CD4-positive, alpha-beta T cell treated with Interleukin-15 for 4 hours (primary cell): ENCODE results near the gene RAD51B.

Experiments used
- DNase-seq: peaks from one replicate; pipeline ENCODE4 v3.0.0-alpha.2; 2020; ENCODE audit warnings: low spot score

RAD51B gene

GRCh38 chr14:68551045-68551683, 731.6 kb downstream of the RAD51B start:
- no peak for DNase-seq

GRCh38 chr14:68552075-68552474, 732.5 kb downstream of the RAD51B start:
- DNase-seq = no peak

GRCh38 chr14:68552602-68553001, 733.0 kb downstream of the RAD51B start:
- DNase-seq = no peak

GRCh38 chr14:68553311-68553710, 733.7 kb downstream of the RAD51B start:
- DNase-seq = no peak

- DNase-seq = no peak
Observed at GRCh38 chr14:68554231-68554630, 734.7 kb downstream of the RAD51B start.

GRCh38 chr14:68556253-68556652, 736.7 kb downstream of the RAD51B start:
- no peak for DNase-seq

- no peak for DNase-seq
Observed at GRCh38 chr14:68557648-68558047, 738.1 kb downstream of the RAD51B start.

GRCh38 chr14:68558096-68558495, 738.5 kb downstream of the RAD51B start:
- no peak for DNase-seq

GRCh38 chr14:68559949-68560348, 740.4 kb downstream of the RAD51B start:
- no peak for DNase-seq

- no peak for DNase-seq
Observed at GRCh38 chr14:68561531-68562007, 742.0 kb downstream of the RAD51B start.

GRCh38 chr14:68562911-68563250, 743.3 kb downstream of the RAD51B start:
- no peak for DNase-seq

GRCh38 chr14:68563251-68564131, 743.9 kb downstream of the RAD51B start:
- no peak for DNase-seq

- no peak for DNase-seq
Observed at GRCh38 chr14:68564191-68564825, 744.7 kb downstream of the RAD51B start.

- DNase-seq = no peak
Observed at GRCh38 chr14:68564826-68565759, 745.5 kb downstream of the RAD51B start.

GRCh38 chr14:68566075-68566474, 746.5 kb downstream of the RAD51B start:
- DNase-seq = no peak

GRCh38 chr14:68568907-68569897, 749.6 kb downstream of the RAD51B start:
- no peak for DNase-seq

- no peak for DNase-seq
Observed at GRCh38 chr14:68569970-68570409, 750.4 kb downstream of the RAD51B start.

GRCh38 chr14:68571114-68571591, 751.6 kb downstream of the RAD51B start:
- no peak for DNase-seq

GRCh38 chr14:68571928-68572525, 752.4 kb downstream of the RAD51B start:
- no peak for DNase-seq

- DNase-seq = no peak
Observed at GRCh38 chr14:68573126-68573525, 753.5 kb downstream of the RAD51B start.
